Smooth muscle cell (in vitro differentiated cells): ENCODE results near the gene LLGL1. TPM values are rescaled to one million over a fixed set of nuclear protein-coding genes. Genes with fewer than 3 reads are reported as not detected.
A peak's percentile ranks its signal among the peaks of the same experiment; 100 is the strongest.

ENCODE experiments used
- DNase-seq: peaks from one replicate; lab custom pipeline; 2025; ENCODE audit not compliant: unreplicated experiment; lab: John Stamatoyannopoulos, UW
- H2AFZ ChIP-seq: fragments of 200-600 bp; sonication (generic); 2 replicates; pipeline ENCODE4 v1.6.0; 2016; ENCODE audit warnings: antibody characterized with exemption, low read depth, mild to moderate bottlenecking
- H3F3A ChIP-seq: fragments of 200-600 bp; sonication (generic); 2 replicates; pipeline ENCODE4 v1.6.0; 2017; ENCODE audit warnings: antibody characterized with exemption, low read depth
- H3K27ac ChIP-seq: fragments of 200-600 bp; sonication (generic); 2 replicates; pipeline ENCODE4 v1.5.1; 2016; ENCODE audit warnings: low read depth, mild to moderate bottlenecking
- H3K27me3 ChIP-seq: fragments of 200-600 bp; sonication (generic); 2 replicates; pipeline ENCODE4 v1.6.1; 2016; ENCODE audit warnings: low read depth, mild to moderate bottlenecking
- H3K36me3 ChIP-seq: fragments of 200-600 bp; sonication (generic); 2 replicates; pipeline ENCODE4 v1.5.1; 2016; ENCODE audit warnings: low read depth
- H3K4me1 ChIP-seq: fragments of 200-600 bp; sonication (generic); 2 replicates; pipeline ENCODE4 v1.5.1; 2016; ENCODE audit warnings: low read depth
- H3K4me2 ChIP-seq: fragments of 200-600 bp; sonication (generic); 2 replicates; pipeline ENCODE4 v1.6.0; 2016; ENCODE audit warnings: mild to moderate bottlenecking
- H3K4me3 ChIP-seq: fragments of 200-600 bp; sonication (generic); 2 replicates; pipeline ENCODE4 v1.5.1; 2016; ENCODE audit warnings: mild to moderate bottlenecking
- H3K79me2 ChIP-seq: fragments of 200-600 bp; sonication (generic); 2 replicates; pipeline ENCODE4 v1.6.0; 2016; ENCODE audit warnings: low read depth, mild to moderate bottlenecking
- H3K9ac ChIP-seq: fragments of 200-600 bp; sonication (generic); 2 replicates; pipeline ENCODE4 v1.6.0; 2016; ENCODE audit warnings: low read depth
- H3K9me3 ChIP-seq: fragments of 200-600 bp; sonication (generic); replicated peaks from 2 replicates; pipeline ENCODE4 v1.5.1; 2016; ENCODE audit warnings: low read depth
- H4K20me1 ChIP-seq: fragments of 200-600 bp; sonication (generic); 2 replicates; pipeline ENCODE4 v1.6.0; 2016; ENCODE audit warnings: low read depth
- CTCF ChIP-seq: fragments of 200-600 bp; sonication (generic); IDR thresholded peaks from 2 replicates; pipeline ENCODE4 v1.5.1; 2017; ENCODE audit warnings: borderline replicate concordance, mild to moderate bottlenecking, antibody characterized with exemption; ENCODE audit not compliant: insufficient read depth, poor library complexity, severe bottlenecking
- WGBS: methylation state at CpG from one replicate; pipeline ENCODE4 v1.1.7; 2016; ENCODE audit warnings: low lambda C conversion rate; 5-methylcytosine and 5-hydroxymethylcytosine counted together
- polyA plus RNA-seq: library from polyadenylated mRNA; unstranded; fragments of >200 nt; fragmentation: Nextera tagmentation; extraction: Ambion mirVana; gene quantifications from 2 replicates; pipeline ENCODE4 v1.2.1, GENCODE V29; 2016
- total RNA-seq: library from RNA; depleted of rRNA; stranded (reverse); fragments of >200 nt; gene quantifications from 2 replicates; pipeline ENCODE4 v1.2.3, GENCODE V29; 2014

LLGL1 gene
- total and polyA plus RNA-seq, 2 experiments from 2014 or later, result 8.5 to 37.7 TPM

- Histone ChIP-seq H3K9ac (no peak overlapping the region), H3K79me2 (no peaks in the 10 kb centered on the region), H3K27ac (no peak overlapping the region), H2AFZ (no peak overlapping the region), H3F3A (peaks cover 11% of the 10 kb centered on the region), H3K9me3 (no peaks in the 10 kb centered on the region), H3K27me3 (no peaks in the 10 kb centered on the region), H3K36me3 (no peaks in the 10 kb centered on the region), H4K20me1 (peaks cover 41% of the 10 kb centered on the region), H3K4me2 (no peak overlapping the region), H3K4me3 (no peak overlapping the region), H3K4me1 (no peaks in the 10 kb centered on the region)
- WGBS, result 96% methylated on average over 25 of the region's 30 CpGs
- DNase-seq, result no peak
- no peak for TF ChIP-seq CTCF
Observed at GRCh38 chr17:18247613-18248001, 22.2 kb downstream of the LLGL1 start.

GRCh38 chr17:18248300-18248731 lies 22.9 kb downstream of the LLGL1 start:
- Histone ChIP-seq H2AFZ (no peak overlapping the region), H3K4me2 (no peak overlapping the region), H3K79me2 (no peaks in the 10 kb centered on the region), H3K27me3 (no peaks in the 10 kb centered on the region), H4K20me1 (peaks cover 46% of the 10 kb centered on the region), H3K36me3 (no peaks in the 10 kb centered on the region), H3F3A (peaks cover 11% of the 10 kb centered on the region), H3K9me3 (no peaks in the 10 kb centered on the region), H3K4me3 (no peak overlapping the region), H3K9ac (no peak overlapping the region), H3K4me1 (no peaks in the 10 kb centered on the region), H3K27ac (no peak overlapping the region)
- DNase-seq, result peak; percentile 5
- 62% methylated on average over 9 of the region's 9 CpGs for WGBS
- TF ChIP-seq CTCF, result peak; percentile 56

GRCh38 chr17:18248811-18249210 lies 23.4 kb downstream of the LLGL1 start:
- no peak overlapping the region for H2AFZ ChIP-seq
- no peak for TF ChIP-seq CTCF
- no peak overlapping the region for H3K9ac ChIP-seq
- no peaks in the 10 kb centered on the region for H3K27me3 ChIP-seq
- H3K79me2 ChIP-seq, result no peaks in the 10 kb centered on the region
- no peak overlapping the region for H3K4me3 ChIP-seq
- H3K36me3 ChIP-seq, result no peaks in the 10 kb centered on the region
- WGBS, result 98% methylated on average over 7 of the region's 7 CpGs
- no peak overlapping the region for H3K27ac ChIP-seq
- peaks cover 51% of the 10 kb centered on the region for H4K20me1 ChIP-seq
- H3K4me1 ChIP-seq, result no peaks in the 10 kb centered on the region
- H3K9me3 ChIP-seq, result no peaks in the 10 kb centered on the region
- no peak overlapping the region for H3K4me2 ChIP-seq
- H3F3A ChIP-seq, result peaks cover 11% of the 10 kb centered on the region
- no peak for DNase-seq

- 95% methylated on average over 9 of the region's 9 CpGs for WGBS
- H3K4me2 ChIP-seq, result no peak overlapping the region
- H3K4me3 ChIP-seq, result no peak overlapping the region
- no peak for TF ChIP-seq CTCF
- no peak for DNase-seq
- peaks cover 66% of the 10 kb centered on the region for H4K20me1 ChIP-seq
- H3K9ac ChIP-seq, result no peak overlapping the region
- H3F3A ChIP-seq, result peaks cover 11% of the 10 kb centered on the region
- no peaks in the 10 kb centered on the region for H3K36me3 ChIP-seq
- no peaks in the 10 kb centered on the region for H3K79me2 ChIP-seq
- no peaks in the 10 kb centered on the region for H3K4me1 ChIP-seq
- H2AFZ ChIP-seq, result no peak overlapping the region
- no peaks in the 10 kb centered on the region for H3K9me3 ChIP-seq
- H3K27ac ChIP-seq, result no peak overlapping the region
- no peaks in the 10 kb centered on the region for H3K27me3 ChIP-seq
Observed at GRCh38 chr17:18250259-18250658, 24.8 kb downstream of the LLGL1 start.
